HepG2 (cell line): ENCODE data around the gene SC5D. TPM values are rescaled to one million over a fixed set of nuclear protein-coding genes. Genes with fewer than 3 reads are reported as not detected.
A peak's percentile ranks its signal among the peaks of the same experiment; 100 is the strongest.

ENCODE experiments used
- ATAC-seq: fragments of 200-7000 bp; cut with Tn5 transposase; 3 replicates; pipeline ENCODE4 v1.9.1; 2020; ENCODE audit warnings: mild to moderate bottlenecking, moderate library complexity
- BruUV-seq: library from RNA; stranded (reverse); fragments of 400-500 nt; replicated peaks from 2 replicates; lab custom pipeline; 2021; lab: Mats Ljungman, UMichigan
- CTCF ChIA-PET: fragments of 300-600 bp; formaldehyde crosslinking; extraction: SDS; loops from one replicate; lab custom pipeline; 2021; ENCODE audit warnings: low total read pairs, inconsistent platforms, low intra/inter-chr PET ratio; lab: Yijun Ruan, JAX
- POLR2A ChIA-PET: fragments of 350-600 bp; sonication (Branson Sonifier 250); formaldehyde crosslinking; loops from one replicate; lab custom pipeline; 2020; ENCODE audit warnings: antibody characterized with exemption, inconsistent platforms; lab: Yijun Ruan, JAX
- DNase-seq: peaks from one replicate; pipeline ENCODE4 v3.0.0-alpha.2; 2015; ENCODE audit warnings: low spot score
- FAIRE-seq: peaks from 3 replicates; lab custom pipeline; 2011; peaks lifted over from hg19 to GRCh38; lab: Jason Lieb, UNC
- H2AFZ ChIP-seq: one replicate; pipeline ENCODE4 v1.6.1; 2011; ENCODE audit warnings: low read length, inconsistent platforms
- H3K27ac ChIP-seq: fragments of 300-600 bp; 3 replicates; pipeline ENCODE4 v1.8.0; 2011; ENCODE audit warnings: mixed run types, mild to moderate bottlenecking, mixed read lengths, low read length, inconsistent platforms; ENCODE audit not compliant: insufficient read depth; ENCODE audit errors: extremely low read length
- H3K27me3 ChIP-seq, 2 experiments: fragments of 200-600 bp in 1 of 2; 2 replicates in 1 of 2; 3 replicates in 1 of 2; pipeline versions ENCODE4 v1.6.0 to v1.8.0; 2011; ENCODE audit warnings: low read length in 2 of 2, mild to moderate bottlenecking in 2 of 2, moderate library complexity in 2 of 2, inconsistent platforms in 1 of 2; ENCODE audit not compliant: insufficient read depth in 2 of 2, control insufficient read depth in 1 of 2
- H3K36me3 ChIP-seq, 2 experiments: fragments of 200-600 bp in 1 of 2; replicated peaks in 1 of 2; 2 replicates in 1 of 2; 3 replicates in 1 of 2; pipeline versions ENCODE4 v1.5.1 to v1.8.0; 2011; ENCODE audit warnings: low read length in 2 of 2, inconsistent platforms in 1 of 2; ENCODE audit not compliant: insufficient read depth in 2 of 2, control insufficient read depth in 1 of 2
- H3K4me1 ChIP-seq: 2 replicates; pipeline ENCODE4 v1.5.1; 2012; ENCODE audit warnings: low read length, inconsistent platforms; ENCODE audit not compliant: insufficient read depth
- H3K4me2 ChIP-seq: 2 replicates; pipeline ENCODE4 v1.6.0; 2011; ENCODE audit warnings: low read depth, low read length, inconsistent platforms
- H3K4me3 ChIP-seq, 3 experiments: fragments of 200-600 bp in 1 of 3; sonication (generic), shearing (Covaris generic) in 1 of 3; replicated peaks in 1 of 3; 2 replicates each; pipeline ENCODE4 v1.5.1; 2011 to 2016; ENCODE audit warnings: low read length in 3 of 3, inconsistent platforms in 2 of 3, low read depth in 2 of 3, mild to moderate bottlenecking in 2 of 3, control low read depth in 1 of 3, mixed read lengths in 1 of 3; ENCODE audit not compliant: insufficient read depth in 1 of 3
- H3K79me2 ChIP-seq: one replicate; pipeline ENCODE4 v1.6.1; 2011; ENCODE audit warnings: low read length, inconsistent platforms; ENCODE audit not compliant: insufficient read depth
- H3K9ac ChIP-seq: 2 replicates; pipeline ENCODE4 v1.6.0; 2011; ENCODE audit warnings: mild to moderate bottlenecking, low read depth, low read length, inconsistent platforms; ENCODE audit not compliant: insufficient read depth
- H3K9me3 ChIP-seq: 2 replicates; pipeline ENCODE4 v1.5.1; 2012; ENCODE audit warnings: mild to moderate bottlenecking, low read length
- H4K20me1 ChIP-seq: 2 replicates; pipeline ENCODE4 v1.6.0; 2011; ENCODE audit warnings: inconsistent platforms, mild to moderate bottlenecking, low read length, moderate library complexity; ENCODE audit not compliant: insufficient read depth
- MXI1 ChIP-seq: IDR thresholded peaks from 3 replicates; pipeline ENCODE4 v1.6.1; 2012; ENCODE audit warnings: low read depth, low read length, inconsistent platforms, borderline replicate concordance
- POLR2AphosphoS5 ChIP-seq: IDR thresholded peaks from 2 replicates; pipeline ENCODE4 v1.6.1; 2012; ENCODE audit warnings: low read depth, low read length
- SMC3 ChIP-seq: IDR thresholded peaks from 2 replicates; pipeline ENCODE4 v1.6.1; 2011; ENCODE audit warnings: low read length, improper control_type of control experiment
- ZBTB21 ChIP-seq: sonication (generic); formaldehyde crosslinking; IDR thresholded peaks from 2 replicates; pipeline ENCODE4 v1.4.0; 2020; ENCODE audit warnings: missing genetic modification reagents
- ZNF687 ChIP-seq: sonication (generic); formaldehyde crosslinking; IDR thresholded peaks from 2 replicates; pipeline ENCODE4 v1.5.1; 2020; ENCODE audit warnings: mild to moderate bottlenecking, missing genetic modification reagents, moderate library complexity
- WGBS: methylation state at CpG from one replicate; pipeline ENCODE4 v1.1.6; 2017; ENCODE audit warnings: low lambda C conversion rate; 5-methylcytosine and 5-hydroxymethylcytosine counted together
- in situ Hi-C: cut with HindIII; loops from 2 replicates; pipeline ENCODE4 v1.10.0; 2017; ENCODE audit warnings: low pct_unique_long_range_greater_than_20kb; ENCODE audit not compliant: extremely low pct_ligation_motif_present
- intact Hi-C: fragments of 100-400 bp; cut with micrococcal nuclease; formaldehyde crosslinking; loops from one replicate; pipeline ENCODE4 v1.10.0; 2022; ENCODE audit not compliant: unreplicated experiment
- polyA plus RNA-seq, 8 experiments: library from polyadenylated mRNA; depleted of rRNA in 3 of 8; stranded (reverse) in 7 of 8; unstranded in 1 of 8; fragments of >200 nt; fragmentation: Illumina TruSeq in 4 of 8; extraction: Trizol in 4 of 8; gene quantifications; 2 replicates each; pipeline versions ENCODE4 v1.2.1 to v1.2.3, GENCODE V29; 2011 to 2016; ENCODE audit warnings: low read depth in 4 of 8, missing spikeins in 1 of 8, mixed read lengths in 1 of 8; ENCODE audit not compliant: insufficient read depth in 1 of 8
- total RNA-seq, 5 experiments: library from RNA; depleted of rRNA; stranded (reverse); fragments of >200 nt; fragmentation: Illumina TruSeq; extraction: Trizol; gene quantifications; 2 replicates each; pipeline ENCODE4 v1.2.3, GENCODE V29; 2016; ENCODE audit warnings: low read depth in 1 of 5
- TF ChIP-seq, protein P1 (sequence below): sonication (generic); formaldehyde crosslinking; IDR thresholded peaks from 2 replicates; pipeline ENCODE4 v1.4.0; 2020; ENCODE audit warnings: mild to moderate bottlenecking, missing genetic modification reagents
- TF ChIP-seq, protein P2 (sequence below): sonication (generic); formaldehyde crosslinking; IDR thresholded peaks from 2 replicates; pipeline ENCODE4 v1.5.1; 2020; ENCODE audit warnings: missing genetic modification reagents, mild to moderate bottlenecking, borderline replicate concordance

Gene SC5D
- total and polyA plus RNA-seq, 2 of the 13 experiments (the other 11 are each of a cell fraction or from before 2014, with no cell fraction given), result 84.4 to 155 TPM

- in situ Hi-C loops, result loop anchor here (10.0 kb wide), 1 partner anchor 349 kb away; no protein-coding TSS in a partner anchor
- no peak for FAIRE-seq
- CTCF ChIA-PET, result no interaction called here
- TF ChIP-seq POLR2AphosphoS5, result no peak
- no peak for TF ChIP-seq MXI1
- TF ChIP-seq ZBTB21, result no peak
- TF ChIP-seq, protein P1, sequence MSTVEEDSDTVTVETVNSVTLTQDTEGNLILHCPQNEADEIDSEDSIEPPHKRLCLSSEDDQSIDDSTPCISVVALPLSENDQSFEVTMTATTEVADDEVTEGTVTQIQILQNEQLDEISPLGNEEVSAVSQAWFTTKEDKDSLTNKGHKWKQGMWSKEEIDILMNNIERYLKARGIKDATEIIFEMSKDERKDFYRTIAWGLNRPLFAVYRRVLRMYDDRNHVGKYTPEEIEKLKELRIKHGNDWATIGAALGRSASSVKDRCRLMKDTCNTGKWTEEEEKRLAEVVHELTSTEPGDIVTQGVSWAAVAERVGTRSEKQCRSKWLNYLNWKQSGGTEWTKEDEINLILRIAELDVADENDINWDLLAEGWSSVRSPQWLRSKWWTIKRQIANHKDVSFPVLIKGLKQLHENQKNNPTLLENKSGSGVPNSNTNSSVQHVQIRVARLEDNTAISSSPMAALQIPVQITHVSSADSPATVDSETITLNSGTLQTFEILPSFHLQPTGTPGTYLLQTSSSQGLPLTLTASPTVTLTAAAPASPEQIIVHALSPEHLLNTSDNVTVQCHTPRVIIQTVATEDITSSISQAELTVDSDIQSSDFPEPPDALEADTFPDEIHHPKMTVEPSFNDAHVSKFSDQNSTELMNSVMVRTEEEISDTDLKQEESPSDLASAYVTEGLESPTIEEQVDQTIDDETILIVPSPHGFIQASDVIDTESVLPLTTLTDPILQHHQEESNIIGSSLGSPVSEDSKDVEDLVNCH (CRISPR knock-in tag), result no peak
- TF ChIP-seq, protein P2, sequence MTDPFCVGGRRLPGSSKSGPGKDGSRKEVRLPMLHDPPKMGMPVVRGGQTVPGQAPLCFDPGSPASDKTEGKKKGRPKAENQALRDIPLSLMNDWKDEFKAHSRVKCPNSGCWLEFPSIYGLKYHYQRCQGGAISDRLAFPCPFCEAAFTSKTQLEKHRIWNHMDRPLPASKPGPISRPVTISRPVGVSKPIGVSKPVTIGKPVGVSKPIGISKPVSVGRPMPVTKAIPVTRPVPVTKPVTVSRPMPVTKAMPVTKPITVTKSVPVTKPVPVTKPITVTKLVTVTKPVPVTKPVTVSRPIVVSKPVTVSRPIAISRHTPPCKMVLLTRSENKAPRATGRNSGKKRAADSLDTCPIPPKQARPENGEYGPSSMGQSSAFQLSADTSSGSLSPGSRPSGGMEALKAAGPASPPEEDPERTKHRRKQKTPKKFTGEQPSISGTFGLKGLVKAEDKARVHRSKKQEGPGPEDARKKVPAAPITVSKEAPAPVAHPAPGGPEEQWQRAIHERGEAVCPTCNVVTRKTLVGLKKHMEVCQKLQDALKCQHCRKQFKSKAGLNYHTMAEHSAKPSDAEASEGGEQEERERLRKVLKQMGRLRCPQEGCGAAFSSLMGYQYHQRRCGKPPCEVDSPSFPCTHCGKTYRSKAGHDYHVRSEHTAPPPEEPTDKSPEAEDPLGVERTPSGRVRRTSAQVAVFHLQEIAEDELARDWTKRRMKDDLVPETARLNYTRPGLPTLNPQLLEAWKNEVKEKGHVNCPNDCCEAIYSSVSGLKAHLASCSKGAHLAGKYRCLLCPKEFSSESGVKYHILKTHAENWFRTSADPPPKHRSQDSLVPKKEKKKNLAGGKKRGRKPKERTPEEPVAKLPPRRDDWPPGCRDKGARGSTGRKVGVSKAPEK (CRISPR knock-in tag), result no peak
- TF ChIP-seq ZNF687, result peak; percentile 30; the same call in 1 of the 2 replicates
- no peak for TF ChIP-seq SMC3
Measured at GRCh38 chr11:121246021-121246768, 46.4 kb upstream of the SC5D start.

More at GRCh38 chr11:121246021-121246768, 46.4 kb upstream of the SC5D start:
- intact Hi-C loops, result no loop called here
- POLR2A ChIA-PET, result no interaction called here
- WGBS, result no CpG with 5 or more reads among the region's 23 CpGs
- peaks cover 3 to 8% of the 10 kb centered on the region in 2 experiments; a peak in 2 of 5 replicates for H3K27me3 ChIP-seq
- ATAC-seq, result peak; percentile 80
- no peaks in the 10 kb centered on the region for H3K79me2 ChIP-seq
- DNase-seq, result no peak
- H4K20me1 ChIP-seq, result no peaks in the 10 kb centered on the region
- peak overlapping the region in 1 of 3 experiments; percentile 7; a peak in 1 of 6 replicates for H3K4me3 ChIP-seq
- no peak overlapping the region for H2AFZ ChIP-seq
- peak overlapping the region; percentile 9; the same call in 1 of the 2 replicates for H3K4me2 ChIP-seq
- no peaks in the 10 kb centered on the region for H3K4me1 ChIP-seq
- no peak overlapping the region for H3K9ac ChIP-seq
- no peaks in the 10 kb centered on the region for H3K36me3 ChIP-seq
- no peak overlapping the region for H3K27ac ChIP-seq
- H3K9me3 ChIP-seq, result no peaks in the 10 kb centered on the region
- BruUV-seq, result no TSS peak
